Right lobe of liver (tissue), 6 donors: ENCODE results near the gene ARL6IP4. TPM values are rescaled to one million over a fixed set of nuclear protein-coding genes. Genes with fewer than 3 reads are reported as not detected.
"Not testable (repeated sequence)": the region's sequence is repeated elsewhere in the genome, so short reads cannot be mapped to it uniquely, and the experiment has no call there.

Experiments
- ATAC-seq, 4 donors: fragments of 200-7000 bp; cut with Tn5 transposase; one replicate each; pipeline ENCODE4 v1.9.1; 2020; ENCODE audit warnings: mild to moderate bottlenecking in 4 of 4, moderate library complexity in 4 of 4
- DNase-seq, 3 donors: peaks; one replicate each; pipeline ENCODE4 v3.0.0-alpha.2; 2020
- H3K27ac ChIP-seq, 3 donors: fragments of 200-600 bp; one replicate each; pipeline ENCODE4 v1.8.0; 2022
- H3K27me3 ChIP-seq, 2 donors: fragments of 200-600 bp; one replicate each; pipeline ENCODE4 v1.8.0; 2022
- H3K36me3 ChIP-seq, 4 donors: fragments of 200-600 bp; sonication (generic) in 1 of 4; one replicate each; pipeline versions ENCODE4 v1.5.1 to v1.8.0; 2017 to 2022; ENCODE audit warnings: control low read depth in 1 of 4
- H3K4me1 ChIP-seq, 4 donors: fragments of 200-600 bp; sonication (generic) in 1 of 4; one replicate each; pipeline versions ENCODE4 v1.5.1 to v1.8.0; 2017 to 2022; ENCODE audit warnings: control low read depth in 1 of 4
- H3K4me3 ChIP-seq, 3 donors: fragments of 200-600 bp; one replicate each; pipeline ENCODE4 v1.8.0; 2022
- H3K9me3 ChIP-seq, 4 donors: fragments of 200-600 bp; sonication (generic) in 1 of 4; one replicate each; pipeline versions ENCODE4 v1.5.1 to v1.8.0; 2017 to 2022; ENCODE audit warnings: control low read depth in 1 of 4
- POLR2A ChIP-seq: fragments of 450-650 bp; IDR thresholded peaks from one replicate; pipeline ENCODE4 v1.6.1; 2017; ENCODE audit warnings: antibody characterized with exemption, mild to moderate bottlenecking
- WGBS: methylation state at CpG from one replicate; pipeline ENCODE4 v1.1.6; 2018; ENCODE audit warnings: low coverage, low lambda C conversion rate; ENCODE audit not compliant: insufficient coverage; ENCODE audit errors: missing lambda C conversion rate; 5-methylcytosine and 5-hydroxymethylcytosine counted together
- intact Hi-C, 2 donors: fragments of 100-400 bp; cut with DNase I; formaldehyde crosslinking; loops; one replicate each; pipeline versions ENCODE4 v1.11.2 to v1.14.1; 2022
- total RNA-seq, 6 experiments: library from RNA; depleted of rRNA in 2 of 6; stranded (reverse); fragments of >200 nt in 2 of 6; fragmentation: NEBNext Ultra II Directional in 3 of 6; extraction: Animal tissue kit (Norgen Biotek cat#: 25700) in 3 of 6; gene quantifications; one replicate each; pipeline versions ENCODE4 v1.1.0 to v1.2.4, GENCODE V29; 2016 to 2023
- TF ChIP-seq, protein P1 (sequence below), 4 donors: fragments of 200-600 bp in 3 of 4; fragments of 450-650 bp in 1 of 4; IDR thresholded peaks; one replicate each; pipeline versions ENCODE4 v1.5.1 to v1.8.0; 2016 to 2022; ENCODE audit warnings: antibody characterized with exemption in 4 of 4, mild to moderate bottlenecking in 2 of 4
- donor health status: DM: no; HTN: yes; CAD: no.
- donor health status: DM: no; HTN: no; CAD: no.
- donor health status: DM: no; HTN: no; CAD: no.
- donor health status: DM: no; HTN: yes; CAD: no.
- donor health status: DM: no; HTN: yes; CAD: no.

ARL6IP4 gene
- total RNA-seq, 6 experiments from 2014 or later = 84.7 to 146 (median 110) TPM

DNA sequence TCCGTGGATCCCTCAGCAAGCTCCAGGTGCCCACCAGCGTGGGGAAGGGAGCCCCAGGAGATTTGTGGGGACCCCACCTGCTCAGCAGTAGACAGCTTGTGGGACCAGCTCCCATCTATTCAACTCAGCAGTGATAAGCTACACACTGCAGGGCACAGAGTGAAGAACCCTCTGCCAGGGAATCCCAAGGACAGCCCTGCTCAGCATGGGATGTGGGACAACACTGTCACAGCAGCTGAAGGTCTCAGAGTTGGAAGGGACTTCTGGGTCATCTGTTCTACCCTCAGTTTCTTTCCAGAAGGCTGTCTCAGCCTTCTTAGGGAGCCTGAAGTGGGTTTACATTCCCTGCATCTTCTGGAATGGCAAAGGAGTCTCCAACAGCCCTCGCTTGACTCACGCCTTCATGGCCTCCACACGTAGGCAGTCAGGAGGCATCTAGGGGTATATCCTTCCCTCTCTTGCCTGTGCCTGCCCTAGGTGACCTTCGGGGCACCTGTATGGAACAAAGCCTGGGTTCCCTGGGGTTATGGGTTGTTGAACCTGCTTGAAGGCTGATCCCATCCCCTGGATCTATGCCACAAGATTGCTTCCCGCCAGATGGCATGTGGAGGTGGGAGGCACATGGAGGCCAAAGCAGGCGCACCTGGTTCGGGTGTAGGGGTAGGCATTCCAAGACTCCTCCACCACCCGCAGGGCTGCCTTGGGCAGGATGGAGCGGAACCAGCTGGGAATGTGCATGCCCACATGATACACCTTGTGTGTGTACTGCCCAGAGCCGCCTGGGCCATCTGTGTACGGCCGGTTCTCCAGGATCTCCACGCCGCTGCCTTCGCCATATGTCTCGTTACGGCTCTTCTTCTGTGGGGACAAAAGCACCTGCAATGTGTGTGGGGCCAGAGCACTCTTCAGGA, 33.0 kb downstream of the ARL6IP4 start:
- no peaks in the 10 kb centered on the region for H3K9me3 ChIP-seq
- DNase-seq = no peak
- H3K4me1 ChIP-seq = peaks cover 0 to 3% (median 1%) of the 10 kb centered on the region in 4 donors
- TF ChIP-seq, protein P1, sequence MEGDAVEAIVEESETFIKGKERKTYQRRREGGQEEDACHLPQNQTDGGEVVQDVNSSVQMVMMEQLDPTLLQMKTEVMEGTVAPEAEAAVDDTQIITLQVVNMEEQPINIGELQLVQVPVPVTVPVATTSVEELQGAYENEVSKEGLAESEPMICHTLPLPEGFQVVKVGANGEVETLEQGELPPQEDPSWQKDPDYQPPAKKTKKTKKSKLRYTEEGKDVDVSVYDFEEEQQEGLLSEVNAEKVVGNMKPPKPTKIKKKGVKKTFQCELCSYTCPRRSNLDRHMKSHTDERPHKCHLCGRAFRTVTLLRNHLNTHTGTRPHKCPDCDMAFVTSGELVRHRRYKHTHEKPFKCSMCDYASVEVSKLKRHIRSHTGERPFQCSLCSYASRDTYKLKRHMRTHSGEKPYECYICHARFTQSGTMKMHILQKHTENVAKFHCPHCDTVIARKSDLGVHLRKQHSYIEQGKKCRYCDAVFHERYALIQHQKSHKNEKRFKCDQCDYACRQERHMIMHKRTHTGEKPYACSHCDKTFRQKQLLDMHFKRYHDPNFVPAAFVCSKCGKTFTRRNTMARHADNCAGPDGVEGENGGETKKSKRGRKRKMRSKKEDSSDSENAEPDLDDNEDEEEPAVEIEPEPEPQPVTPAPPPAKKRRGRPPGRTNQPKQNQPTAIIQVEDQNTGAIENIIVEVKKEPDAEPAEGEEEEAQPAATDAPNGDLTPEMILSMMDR (IDR thresholded peaks at IDR 0.05) = no peak
- no peak for TF ChIP-seq POLR2A
- H3K4me3 ChIP-seq = no peak overlapping the region
- H3K27ac ChIP-seq = no peak overlapping the region
- H3K27me3 ChIP-seq = no peaks in the 10 kb centered on the region
- H3K36me3 ChIP-seq = peaks cover 0 to 11% (median 2%) of the 10 kb centered on the region in 4 donors
- intact Hi-C loops = no loop called here
- ATAC-seq = peak in 1 of 4 donors; percentile 14
- no CpG with 5 or more reads among the region's 19 CpGs for WGBS

DNA sequence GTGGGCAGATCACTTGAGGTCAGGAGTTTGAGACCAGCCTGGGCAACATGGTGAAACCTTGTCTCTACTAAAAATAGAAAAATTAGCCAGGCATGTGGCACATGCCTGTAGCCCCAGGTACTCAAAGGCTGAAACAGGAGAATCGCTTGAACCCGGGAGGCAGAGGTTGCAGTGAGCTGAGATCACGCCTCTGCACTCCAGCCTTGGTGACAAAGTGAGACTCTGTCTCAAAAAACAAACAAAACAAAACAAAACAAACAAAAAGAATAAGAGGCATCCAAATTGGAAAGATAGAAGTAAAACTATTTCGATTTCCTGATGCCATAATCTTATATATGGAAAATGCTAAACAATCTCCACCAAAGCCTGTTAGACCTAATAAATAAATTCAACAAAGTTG, 34.0 kb downstream of the ARL6IP4 start:
- H3K4me3 ChIP-seq, intact Hi-C loops, H3K9me3 ChIP-seq, H3K27me3 ChIP-seq, H3K27ac ChIP-seq, H3K36me3 ChIP-seq, DNase-seq: not testable (repeated sequence)
- peak in 3 of 4 donors; percentile 15 to 30 (median 15) for ATAC-seq
- WGBS = 41% methylated on average over 4 of the region's 4 CpGs
- peaks cover 0 to 13% (median 3%) of the 10 kb centered on the region in 4 donors for H3K4me1 ChIP-seq

DNA sequence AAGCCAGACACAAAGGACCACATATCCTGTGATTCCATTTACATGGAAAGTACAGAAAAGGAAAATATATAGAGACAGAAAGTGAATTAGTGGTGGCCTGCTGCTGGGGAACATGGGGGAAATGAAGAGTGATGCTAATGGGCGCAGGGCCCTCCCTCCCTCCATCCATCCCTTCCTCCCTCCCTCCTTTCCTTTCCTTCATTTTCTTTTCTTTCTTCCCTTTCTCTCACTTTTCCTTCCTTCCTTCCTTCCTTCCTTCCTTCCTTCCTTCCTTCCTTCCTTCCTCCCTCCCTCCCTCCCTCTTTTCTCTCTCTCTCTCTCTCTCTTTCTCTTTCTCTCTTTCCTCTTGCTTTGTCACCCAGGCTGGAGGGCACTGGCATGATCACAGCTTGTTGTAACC, 37.3 kb downstream of the ARL6IP4 start:
- H3K4me1 ChIP-seq = peaks cover 0 to 14% (median 3%) of the 10 kb centered on the region in 4 donors
- DNase-seq = no peak
- no peak overlapping the region for H3K27ac ChIP-seq
- intact Hi-C loops = no loop called here
- WGBS = 89% methylated on average over 1 of the region's 1 CpG
- no peaks in the 10 kb centered on the region for H3K27me3 ChIP-seq
- H3K36me3 ChIP-seq = no peaks in the 10 kb centered on the region
- ATAC-seq = no peak
- TF ChIP-seq POLR2A = no peak
- TF ChIP-seq, protein P1 (IDR thresholded peaks at IDR 0.05) = no peak
- no peaks in the 10 kb centered on the region for H3K9me3 ChIP-seq
- H3K4me3 ChIP-seq = no peak overlapping the region

DNA sequence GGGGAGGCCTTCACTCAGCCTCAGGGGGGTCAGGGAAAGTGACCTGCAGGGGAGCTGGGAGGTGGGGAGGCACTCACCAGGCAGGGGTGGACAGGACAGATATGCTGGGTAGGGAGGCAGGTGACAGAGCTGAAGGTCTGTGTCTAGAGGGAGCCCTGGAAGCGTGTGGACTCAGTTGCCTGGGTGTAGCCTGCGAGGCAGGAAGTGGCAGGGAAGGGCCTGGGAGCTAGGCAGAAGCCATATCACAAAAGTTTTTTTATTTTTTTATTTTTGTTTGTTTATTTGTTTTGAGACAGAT, 39.3 kb downstream of the ARL6IP4 start:
- no peaks in the 10 kb centered on the region for H3K9me3 ChIP-seq

More for the DNA sequence above, 39.3 kb downstream of the ARL6IP4 start:
- 60% methylated on average over 1 of the region's 2 CpGs for WGBS
- no peaks in the 10 kb centered on the region for H3K27me3 ChIP-seq
- no peak for TF ChIP-seq POLR2A
- TF ChIP-seq, protein P1 (IDR thresholded peaks at IDR 0.05) = no peak
- peaks cover 0 to 14% (median 3%) of the 10 kb centered on the region in 4 donors for H3K4me1 ChIP-seq
- DNase-seq = no peak
- ATAC-seq = peak; percentile 16 to 48 (median 38)
- H3K4me3 ChIP-seq = no peak overlapping the region
- H3K27ac ChIP-seq = peak overlapping the region in 1 of 3 donors; percentile 54
- no peaks in the 10 kb centered on the region for H3K36me3 ChIP-seq
- intact Hi-C loops = no loop called here
